Kidney (tissue), 14 donors: ENCODE results near the gene TENM4. TPM values are rescaled to one million over a fixed set of nuclear protein-coding genes. Genes with fewer than 3 reads are reported as not detected.
A peak's percentile ranks its signal among the peaks of the same experiment; 100 is the strongest.

Experiments used
- DNase-seq, 5 donors: peaks; one replicate each; pipeline ENCODE4 v3.0.0-alpha.2; 2013 to 2020
- FAIRE-seq: peaks from 2 replicates; lab custom pipeline; 2012; peaks lifted over from hg19 to GRCh38; lab: Jason Lieb, UNC
- H3K27ac ChIP-seq, 2 donors: one replicate each; pipeline ENCODE4 v1.7.0; 2013; ENCODE audit warnings: low read depth in 2 of 2, low read length in 2 of 2, inconsistent platforms in 1 of 2
- H3K27me3 ChIP-seq: one replicate; pipeline ENCODE4 v1.7.1; 2013; ENCODE audit warnings: low read length, inconsistent platforms; ENCODE audit not compliant: control insufficient read depth, insufficient read depth
- H3K36me3 ChIP-seq, 3 donors: one replicate each; pipeline versions ENCODE4 v1.7.0 to v1.7.1; 2013; ENCODE audit warnings: low read length in 3 of 3, control low read depth in 1 of 3, inconsistent platforms in 1 of 3; ENCODE audit not compliant: insufficient read depth in 3 of 3, control insufficient read depth in 2 of 3
- H3K4me1 ChIP-seq, 3 donors: one replicate each; pipeline versions ENCODE4 v1.7.0 to v1.7.1; 2013; ENCODE audit warnings: low read length in 3 of 3, inconsistent platforms in 1 of 3, low read depth in 1 of 3; ENCODE audit not compliant: control insufficient read depth in 2 of 3, insufficient read depth in 2 of 3
- H3K4me3 ChIP-seq, 3 donors: one replicate each; pipeline versions ENCODE4 v1.7.0 to v1.8.1; 2013; ENCODE audit warnings: low read length in 3 of 3, control low read depth in 1 of 3, inconsistent platforms in 1 of 3
- H3K9ac ChIP-seq, 3 donors: one replicate each; pipeline versions ENCODE4 v1.7.0 to v1.7.1; 2013; ENCODE audit warnings: low read length in 3 of 3, control low read depth in 1 of 3, inconsistent platforms in 1 of 3
- H3K9me3 ChIP-seq, 3 donors: one replicate each; pipeline versions ENCODE4 v1.7.0 to v1.7.1; 2013; ENCODE audit warnings: low read length in 3 of 3, control low read depth in 1 of 3, inconsistent platforms in 1 of 3; ENCODE audit not compliant: control insufficient read depth in 2 of 3, insufficient read depth in 1 of 3
- intact Hi-C: fragments of 100-400 bp; cut with DNase I; formaldehyde crosslinking; loops from one replicate; pipeline ENCODE4 v1.11.1; 2022
- polyA plus RNA-seq: library from polyadenylated mRNA; stranded (reverse); fragments of 350-450 nt; fragmentation: Illumina TruSeq; extraction: RNeasy Lipid Tissue Mini Kit (QIAGEN cat#74804); gene quantifications from one replicate; pipeline ENCODE4 v1.2.3, GENCODE V29; 2014; ENCODE audit warnings: low read depth, low replicate concordance; ENCODE audit not compliant: insufficient read depth
- total RNA-seq: library from RNA; stranded (reverse); fragmentation: NEBNext Ultra II Directional; extraction: Animal tissue kit (Norgen Biotek cat#: 25700); gene quantifications from one replicate; pipeline ENCODE4 v1.2.1, GENCODE V29; 2021
- TF ChIP-seq, protein P1 (sequence below): IDR thresholded peaks from 3 replicates; pipeline ENCODE4 v1.5.1; 2012; ENCODE audit warnings: mild to moderate bottlenecking, moderate library complexity, borderline replicate concordance; ENCODE audit not compliant: insufficient read depth; ENCODE audit errors: extremely low read depth
- donor health status: control.
- donor health status: control.
- donor health status: control.
- donor health status: control.
- donor health status: control.
- donor health status: DM: yes; HTN: yes; CAD: no.
- donor health status: Normal renal cell carcinoma (clear cell type).

The TENM4 gene
- total and polyA plus RNA-seq, 2 donors from 2014 or later: 0.34 to 31.0 TPM

DNA sequence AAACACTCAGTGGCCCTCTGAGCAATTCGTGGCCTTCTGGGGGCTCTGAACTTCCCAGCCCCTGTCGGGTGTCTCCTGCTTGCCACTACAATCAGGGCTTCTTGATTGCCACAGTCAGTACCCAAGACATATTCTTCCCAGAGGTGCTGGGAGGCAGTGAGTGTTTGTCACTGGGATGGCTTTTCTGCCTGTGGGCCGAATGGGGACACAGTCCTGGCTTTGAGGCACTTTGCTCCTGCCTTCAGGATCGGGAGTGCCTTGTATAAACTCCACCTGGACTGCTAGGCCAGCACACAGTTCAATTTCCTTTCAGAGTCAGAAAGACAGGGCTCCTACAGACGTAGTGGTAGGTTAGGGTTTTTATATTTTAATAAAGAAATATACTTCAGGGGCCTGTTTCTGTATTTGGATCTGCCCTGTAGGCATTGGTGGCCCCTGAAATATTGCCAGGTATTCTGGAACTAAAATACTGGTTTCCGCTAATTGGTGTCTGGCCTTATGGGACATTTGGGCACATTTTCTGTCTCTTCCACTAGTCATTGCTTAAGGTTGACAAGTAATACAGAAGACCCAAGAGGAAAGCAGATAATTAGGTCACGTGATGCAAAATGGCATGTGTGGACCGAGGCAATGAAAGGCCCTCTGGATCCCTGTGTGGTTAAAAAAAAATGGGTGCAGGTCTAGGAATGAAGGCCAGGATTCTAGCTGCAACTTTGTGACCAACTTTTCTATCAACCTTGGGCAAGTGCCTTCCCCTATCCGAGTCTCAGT lies 767.8 kb downstream of the TENM4 start:
- intact Hi-C loops: no loop called here
- Histone ChIP-seq H3K9me3 (no peaks in the 10 kb centered on the region), H3K27ac (no peak overlapping the region), H3K27me3 (no peaks in the 10 kb centered on the region), H3K4me3 (no peak overlapping the region), H3K9ac (no peak overlapping the region), H3K4me1 (no peaks in the 10 kb centered on the region), H3K36me3 (peaks cover 0 to 2% (median 0%) of the 10 kb centered on the region in 3 donors)
- DNase-seq: no peak
- no peak for FAIRE-seq
- TF ChIP-seq, protein P1, sequence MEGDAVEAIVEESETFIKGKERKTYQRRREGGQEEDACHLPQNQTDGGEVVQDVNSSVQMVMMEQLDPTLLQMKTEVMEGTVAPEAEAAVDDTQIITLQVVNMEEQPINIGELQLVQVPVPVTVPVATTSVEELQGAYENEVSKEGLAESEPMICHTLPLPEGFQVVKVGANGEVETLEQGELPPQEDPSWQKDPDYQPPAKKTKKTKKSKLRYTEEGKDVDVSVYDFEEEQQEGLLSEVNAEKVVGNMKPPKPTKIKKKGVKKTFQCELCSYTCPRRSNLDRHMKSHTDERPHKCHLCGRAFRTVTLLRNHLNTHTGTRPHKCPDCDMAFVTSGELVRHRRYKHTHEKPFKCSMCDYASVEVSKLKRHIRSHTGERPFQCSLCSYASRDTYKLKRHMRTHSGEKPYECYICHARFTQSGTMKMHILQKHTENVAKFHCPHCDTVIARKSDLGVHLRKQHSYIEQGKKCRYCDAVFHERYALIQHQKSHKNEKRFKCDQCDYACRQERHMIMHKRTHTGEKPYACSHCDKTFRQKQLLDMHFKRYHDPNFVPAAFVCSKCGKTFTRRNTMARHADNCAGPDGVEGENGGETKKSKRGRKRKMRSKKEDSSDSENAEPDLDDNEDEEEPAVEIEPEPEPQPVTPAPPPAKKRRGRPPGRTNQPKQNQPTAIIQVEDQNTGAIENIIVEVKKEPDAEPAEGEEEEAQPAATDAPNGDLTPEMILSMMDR: no peak

DNA sequence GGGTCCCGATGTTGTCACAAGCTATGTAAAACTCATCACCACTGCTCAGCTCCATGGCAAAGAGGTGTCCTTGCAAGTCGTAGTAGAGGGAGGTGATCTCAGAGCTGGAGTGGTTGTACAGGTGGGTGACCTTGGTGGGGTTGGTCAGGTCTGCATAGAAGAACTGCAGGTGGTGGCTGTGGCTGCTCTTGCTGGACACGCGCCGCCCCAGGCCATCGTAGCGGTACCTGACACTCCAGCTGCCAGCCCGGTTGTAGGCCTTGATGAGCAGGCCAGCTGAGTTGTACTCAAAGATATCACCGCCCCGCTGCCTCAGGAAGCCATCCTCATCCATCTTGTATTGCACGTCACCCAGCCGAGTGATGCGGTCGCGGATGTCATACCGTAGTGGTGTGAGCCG lies 771.6 kb downstream of the TENM4 start:
- TF ChIP-seq, protein P1: no peak
- Histone ChIP-seq H3K27me3 (no peaks in the 10 kb centered on the region), H3K27ac (no peak overlapping the region), H3K4me1 (no peaks in the 10 kb centered on the region), H3K9ac (no peak overlapping the region), H3K36me3 (peaks cover 0 to 2% (median 0%) of the 10 kb centered on the region in 3 donors), H3K4me3 (no peak overlapping the region), H3K9me3 (no peaks in the 10 kb centered on the region)
- FAIRE-seq (no peak), DNase-seq (no peak)
- intact Hi-C loops: no loop called here

DNA sequence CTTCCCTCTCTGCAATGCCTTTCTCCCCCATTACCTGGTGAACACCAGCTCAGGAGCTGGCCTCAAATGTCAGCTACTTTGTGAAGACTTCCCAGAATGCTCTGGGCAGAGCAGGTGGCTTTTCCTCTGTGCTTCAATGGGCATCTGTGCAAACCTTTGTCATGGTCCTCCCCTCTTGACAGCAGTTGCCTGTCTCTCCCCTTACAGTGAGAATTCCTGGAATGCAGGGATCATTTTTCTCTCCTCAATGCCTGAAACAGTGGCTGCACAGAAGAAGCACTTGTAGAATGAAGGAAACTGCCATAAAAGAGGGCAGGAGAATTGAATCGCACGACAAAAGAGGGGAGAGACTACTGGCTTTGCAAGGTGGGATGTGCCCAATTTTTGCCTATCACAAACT lies 773.4 kb downstream of the TENM4 start:
- H3K4me3 ChIP-seq: no peak overlapping the region
- DNase-seq (peak in 3 of 5 donors; percentile 63 to 80 (median 77)), FAIRE-seq (no peak)
- intact Hi-C loops: no loop called here
- no peak overlapping the region for H3K9ac ChIP-seq
- H3K9me3 ChIP-seq: no peaks in the 10 kb centered on the region
- TF ChIP-seq, protein P1: no peak
- peaks cover 0 to 2% (median 0%) of the 10 kb centered on the region in 3 donors for H3K36me3 ChIP-seq
- no peak overlapping the region for H3K27ac ChIP-seq
- H3K27me3 ChIP-seq: no peaks in the 10 kb centered on the region
- H3K4me1 ChIP-seq: no peaks in the 10 kb centered on the region
